ENCODE measurements around the gene DRC7. TPM values are rescaled to one million over a fixed set of nuclear protein-coding genes. Genes with fewer than 3 reads are reported as not detected.

Gene DRC7
- total and polyA plus RNA-seq, 12 donors, result 0.09 TPM; not detected in 11

DNA sequence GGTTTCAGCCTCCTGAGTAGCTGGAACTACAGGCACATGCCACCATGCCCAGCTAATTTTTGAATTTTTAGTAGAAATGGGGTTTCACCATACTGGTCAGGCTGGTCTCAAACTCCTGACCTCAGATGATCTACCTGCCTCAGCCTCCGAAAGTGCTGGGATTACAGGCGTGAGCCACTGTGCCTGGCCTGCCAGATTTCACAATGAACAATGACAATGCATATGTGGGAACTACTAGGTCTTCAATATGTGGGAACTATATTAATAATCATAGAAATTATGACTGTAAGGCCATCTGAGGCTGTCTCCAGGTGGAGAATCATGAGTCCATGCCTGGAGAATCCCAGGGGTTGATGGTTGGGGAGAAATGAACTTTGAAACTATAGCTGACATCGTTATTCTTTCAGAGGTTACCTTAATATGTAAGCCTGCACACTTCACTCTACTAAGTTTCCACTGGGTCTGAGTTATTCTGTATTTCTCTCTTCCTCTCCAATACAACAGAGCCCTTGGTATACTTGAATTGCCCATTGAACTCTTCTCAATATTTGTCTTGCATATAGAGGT lies 7.2 kb upstream of the DRC7 start:
- WGBS, 2 donors, result 89% methylated on average over 3 of the region's 3 CpGs
- ATAC-seq, result no peak

GRCh38 chr16:57688487-57688986 lies 6.1 kb upstream of the DRC7 start:
- DNase-seq (no peak), ATAC-seq (no peak)
- 78 to 84% methylated on average over 4 of the region's 4 CpGs for WGBS, 2 donors
- Histone ChIP-seq H3K4me3 (no peak overlapping the region), H3K27ac (peak overlapping the region in 1 of 10 donors; percentile 72), H3K9me3 (no peaks in the 10 kb centered on the region), H3K36me3 (no peaks in the 10 kb centered on the region), H3K27me3 (peaks cover 0 to 21% (median 5%) of the 10 kb centered on the region in 7 donors), H3K4me1 (peaks cover 0 to 25% (median 0%) of the 10 kb centered on the region in 9 donors)
- no peak for TF ChIP-seq CTCF (IDR thresholded peaks at IDR 0.05)
- intact Hi-C loops (cut with DNase I), result no loop called here

More for the DNA sequence above, 7.2 kb upstream of the DRC7 start:
- no peaks in the 10 kb centered on the region for H3K9me3 ChIP-seq
- peaks cover 0 to 19% (median 5%) of the 10 kb centered on the region in 7 donors for H3K27me3 ChIP-seq
- no peak for TF ChIP-seq CTCF (IDR thresholded peaks at IDR 0.05)
- DNase-seq, result no peak
- no peaks in the 10 kb centered on the region for H3K36me3 ChIP-seq
- intact Hi-C loops (cut with DNase I), result no loop called here
- H3K27ac ChIP-seq, result no peak overlapping the region
- H3K4me1 ChIP-seq, result peaks cover 0 to 25% (median 0%) of the 10 kb centered on the region in 9 donors
- H3K4me3 ChIP-seq, result no peak overlapping the region

DNA sequence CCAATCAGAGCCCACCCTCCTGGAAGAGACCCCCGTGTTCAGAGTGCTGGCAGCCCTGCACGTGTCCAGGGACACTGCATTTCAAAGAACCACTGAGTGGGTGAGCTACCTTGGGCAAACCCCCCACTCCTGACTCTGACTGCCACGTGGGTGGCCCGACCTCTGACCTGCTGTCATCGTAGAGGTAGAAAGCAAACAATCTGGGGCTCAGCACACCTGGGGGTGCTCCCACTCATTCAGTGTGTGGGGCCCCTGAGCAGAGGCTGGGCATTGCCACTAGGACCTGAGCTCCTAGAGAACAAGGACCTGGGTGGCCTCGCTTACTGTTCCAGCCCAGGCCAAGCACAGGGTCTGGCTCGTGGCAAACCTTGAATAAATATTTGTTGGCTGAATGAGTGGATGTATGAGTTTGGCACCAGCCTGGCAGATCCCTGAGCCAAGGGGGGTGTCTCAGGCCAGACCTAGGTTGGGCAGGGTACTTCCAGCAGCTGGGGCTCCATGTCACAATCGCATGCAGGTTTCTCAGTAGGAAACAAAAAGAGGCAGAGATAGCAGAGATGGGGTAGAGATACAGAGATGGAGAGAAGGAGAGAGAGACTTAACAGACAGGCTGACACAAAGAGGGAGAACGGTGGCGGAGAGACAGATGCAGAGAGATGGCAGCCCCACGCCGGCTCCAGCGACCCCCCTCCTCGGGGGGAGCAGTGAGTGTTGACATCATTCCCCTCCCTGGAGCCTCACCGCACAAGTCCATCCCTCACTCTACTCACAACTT lies 5.4 kb upstream of the DRC7 start:
- DNase-seq (no peak), ATAC-seq (no peak)
- peak overlapping the region in 5 of 10 donors; percentile 25 to 72 (median 54) for H3K27ac ChIP-seq
- intact Hi-C loops (cut with DNase I), result no loop called here
- no peak overlapping the region for H3K4me3 ChIP-seq
- WGBS, 2 donors, result 37 to 39% methylated on average over 15 of the region's 15 CpGs
- no peaks in the 10 kb centered on the region for H3K9me3 ChIP-seq
- H3K27me3 ChIP-seq, result peaks cover 0 to 21% (median 5%) of the 10 kb centered on the region in 7 donors
- TF ChIP-seq CTCF (IDR thresholded peaks at IDR 0.05), result no peak
- H3K4me1 ChIP-seq, result peaks cover 0 to 25% (median 0%) of the 10 kb centered on the region in 9 donors
- H3K36me3 ChIP-seq, result no peaks in the 10 kb centered on the region

- Histone ChIP-seq H3K4me3 (no peak overlapping the region), H3K36me3 (no peaks in the 10 kb centered on the region), H3K4me1 (peaks cover 0 to 25% (median 0%) of the 10 kb centered on the region in 9 donors), H3K9me3 (no peaks in the 10 kb centered on the region), H3K27me3 (peaks cover 0 to 21% (median 5%) of the 10 kb centered on the region in 7 donors), H3K27ac (peak overlapping the region in 5 of 10 donors; percentile 25 to 72 (median 54))
- ATAC-seq (peak in 7 of 8 donors; percentile 13 to 88 (median 75)), DNase-seq (peak in 1 of 2 donors; percentile 23)
- intact Hi-C loops (cut with DNase I), result no loop called here
- no peak for TF ChIP-seq CTCF (IDR thresholded peaks at IDR 0.05)
- WGBS, 2 donors, result 31 to 33% methylated on average over 13 of the region's 13 CpGs
These were observed 4.6 kb upstream of the DRC7 start for GRCh38 chr16:57689762-57690558.
